Measurements from ENCODE around the gene ABCB1. TPM values are rescaled to one million over a fixed set of nuclear protein-coding genes. Genes with fewer than 3 reads are reported as not detected.

Gene ABCB1
- polyA plus RNA-seq, 6 donors from 2014 or later = 12.1 to 21.9 (median 14.9) TPM

DNA sequence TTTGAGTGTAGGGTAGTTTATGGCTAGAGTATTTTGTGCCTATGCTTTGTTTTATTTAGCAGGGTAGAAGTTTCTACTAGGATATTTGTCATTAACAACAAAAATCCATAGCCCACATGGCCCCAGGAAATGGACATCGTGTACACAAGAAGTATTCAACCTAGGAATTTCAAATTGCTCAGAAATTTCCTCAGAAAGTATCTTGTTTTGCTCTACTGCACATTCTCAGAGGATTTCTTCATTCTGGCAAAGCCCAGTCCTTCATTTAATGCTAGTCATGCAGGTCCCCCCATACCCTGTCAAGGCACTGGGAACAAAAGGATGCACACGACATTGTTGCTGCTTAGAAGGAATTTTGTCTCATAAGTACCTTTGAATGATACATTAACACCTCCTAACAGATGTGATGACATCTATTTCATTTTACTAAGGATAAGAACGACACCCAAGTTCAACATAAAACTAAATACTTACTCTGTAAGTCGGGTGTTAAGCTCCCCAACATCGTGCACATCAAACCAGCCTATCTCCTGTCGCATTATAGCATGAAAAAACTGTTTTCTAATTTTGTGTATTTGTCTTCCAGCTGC is 34.3 kb downstream of the ABCB1 start:
- Mint-ChIP-seq H3K4me3 (no peak overlapping the region), H3K36me3 (peaks cover 7 to 12% of the 10 kb centered on the region in 2 donors), H3K4me1 (peaks cover 5 to 11% (median 7%) of the 10 kb centered on the region in 3 donors), H3K27ac (no peak overlapping the region), H3K27me3 (no peaks in the 10 kb centered on the region), H3K9me3 (peaks cover 0 to 3% (median 0%) of the 10 kb centered on the region in 7 donors)
- no peak for DNase-seq
- ATAC-seq (ENCODE audit: low read depth in 2 of 2) = no peak

DNA sequence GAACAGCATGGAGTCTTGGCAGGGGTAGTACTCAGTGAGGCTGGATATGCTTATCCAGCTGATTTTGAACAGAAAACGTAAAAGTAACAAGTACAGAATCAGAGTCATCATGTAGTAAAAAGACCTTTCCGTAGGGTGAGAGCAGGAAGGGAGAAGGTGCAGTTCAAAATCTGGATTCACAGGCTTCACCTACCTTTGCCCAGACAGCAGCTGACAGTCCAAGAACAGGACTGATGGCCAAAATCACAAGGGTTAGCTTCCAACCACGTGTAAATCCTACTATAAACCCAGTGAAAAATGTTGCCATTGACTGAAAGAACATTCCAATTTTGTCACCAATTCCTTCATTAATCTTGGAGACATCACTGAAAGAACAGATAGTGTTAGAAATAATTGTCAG is 34.8 kb downstream of the ABCB1 start:
- peaks cover 3 to 11% (median 5%) of the 10 kb centered on the region in 3 donors for H3K4me1 Mint-ChIP-seq
- no peaks in the 10 kb centered on the region for H3K27me3 Mint-ChIP-seq
- no peak overlapping the region for H3K4me3 Mint-ChIP-seq
- ATAC-seq (ENCODE audit: low read depth in 2 of 2) (no peak), DNase-seq (no peak)
- H3K36me3 Mint-ChIP-seq = peaks cover 7 to 12% of the 10 kb centered on the region in 2 donors
- H3K9me3 Mint-ChIP-seq = peaks cover 0 to 3% (median 0%) of the 10 kb centered on the region in 7 donors
- H3K27ac Mint-ChIP-seq = no peak overlapping the region

DNA sequence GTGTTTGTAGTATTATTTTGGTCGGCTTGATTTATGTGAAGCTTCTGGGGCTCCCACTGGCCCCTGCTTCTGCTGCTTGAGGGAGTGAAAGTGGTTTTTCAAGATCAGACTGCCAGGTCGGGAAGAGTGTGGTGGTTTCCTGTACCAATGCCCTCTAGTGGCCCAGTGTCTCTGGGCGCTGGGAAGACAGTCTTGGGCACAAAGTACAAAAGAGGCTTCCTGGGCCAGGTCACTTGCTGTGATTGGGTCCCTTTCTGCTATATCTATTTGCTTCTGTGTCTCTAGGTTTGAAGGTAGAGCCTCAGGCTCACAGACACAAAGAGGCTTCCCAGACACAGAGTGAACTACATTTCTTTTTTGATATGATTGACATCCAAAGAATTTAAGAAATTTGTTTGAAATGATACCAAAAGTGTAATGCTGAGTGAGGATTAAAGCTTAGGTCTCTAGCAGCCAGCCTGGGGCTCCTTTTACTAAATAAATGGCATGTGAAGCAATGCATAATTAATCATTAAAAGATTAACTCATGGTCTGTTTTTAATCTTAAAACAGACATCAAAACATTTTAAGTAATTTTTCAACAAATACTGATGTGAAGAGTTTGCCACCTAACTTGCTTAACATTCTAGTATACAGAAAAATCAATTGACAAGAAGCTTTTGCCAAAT is 36.3 kb downstream of the ABCB1 start:
- DNase-seq (peak; percentile 8), ATAC-seq (ENCODE audit: low read depth in 2 of 2) (peak; percentile 64 to 76)
- H3K9me3 Mint-ChIP-seq = peaks cover 0 to 3% (median 0%) of the 10 kb centered on the region in 7 donors
- H3K27ac Mint-ChIP-seq = peak overlapping the region in 4 of 6 donors; percentile 24 to 88 (median 74)
- peaks cover 7 to 20% of the 10 kb centered on the region in 2 donors for H3K36me3 Mint-ChIP-seq
- H3K4me3 Mint-ChIP-seq = peak overlapping the region in 4 of 8 donors; percentile 16 to 63 (median 51)
- H3K27me3 Mint-ChIP-seq = no peaks in the 10 kb centered on the region
- H3K4me1 Mint-ChIP-seq = peaks cover 3 to 11% (median 5%) of the 10 kb centered on the region in 3 donors

DNA sequence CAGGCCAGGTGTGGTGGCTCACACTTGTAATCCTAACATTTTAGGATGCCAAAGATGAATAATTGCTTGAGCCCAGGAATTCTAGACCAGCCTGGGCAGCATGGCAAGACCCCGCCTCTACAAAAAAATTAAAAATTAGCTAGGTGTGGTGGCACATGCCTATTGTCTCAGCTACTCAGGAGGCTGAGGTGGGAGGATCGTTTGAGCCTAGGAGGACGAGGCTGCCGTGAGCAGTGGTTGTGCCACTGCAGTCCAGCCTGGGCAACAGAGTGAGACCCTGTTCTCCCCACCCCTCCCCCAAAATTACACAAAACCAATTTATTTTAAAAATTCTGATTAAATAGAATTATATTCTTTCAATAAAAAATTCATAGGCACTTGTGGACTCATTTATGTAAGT is 39.0 kb downstream of the ABCB1 start:
- ATAC-seq (ENCODE audit: low read depth in 2 of 2) (no peak), DNase-seq (no peak)
- Mint-ChIP-seq H3K4me3 (no peak overlapping the region), H3K36me3 (peaks cover 7 to 17% of the 10 kb centered on the region in 2 donors), H3K9me3 (peaks cover 0 to 3% (median 0%) of the 10 kb centered on the region in 7 donors), H3K27me3 (no peaks in the 10 kb centered on the region), H3K27ac (no peak overlapping the region), H3K4me1 (peaks cover 3 to 11% (median 5%) of the 10 kb centered on the region in 3 donors)

DNA sequence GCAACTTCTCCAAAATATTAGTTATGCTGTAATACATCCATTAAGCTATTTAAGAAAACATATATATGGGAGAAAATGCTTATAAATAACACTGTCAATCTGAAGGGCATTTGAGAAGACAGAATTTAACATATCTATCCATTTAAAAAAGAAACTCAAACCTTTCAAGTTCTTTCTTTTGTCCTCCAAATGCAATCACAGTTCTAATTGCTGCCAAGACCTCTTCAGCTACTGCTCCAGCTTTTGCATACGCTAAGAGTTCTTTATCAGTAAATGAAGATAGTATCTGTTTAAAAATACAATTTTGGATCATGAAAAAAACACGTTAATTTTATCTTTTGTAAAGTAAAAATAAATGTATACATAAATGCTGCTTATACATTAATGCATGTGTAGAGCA is 39.6 kb downstream of the ABCB1 start:
- Mint-ChIP-seq H3K4me1 (peaks cover 3 to 11% (median 5%) of the 10 kb centered on the region in 3 donors), H3K27ac (no peak overlapping the region), H3K9me3 (peaks cover 0 to 3% (median 0%) of the 10 kb centered on the region in 7 donors), H3K36me3 (peaks cover 8 to 17% of the 10 kb centered on the region in 2 donors), H3K4me3 (no peak overlapping the region), H3K27me3 (no peaks in the 10 kb centered on the region)
- DNase-seq (no peak), ATAC-seq (ENCODE audit: low read depth in 2 of 2) (no peak)

DNA sequence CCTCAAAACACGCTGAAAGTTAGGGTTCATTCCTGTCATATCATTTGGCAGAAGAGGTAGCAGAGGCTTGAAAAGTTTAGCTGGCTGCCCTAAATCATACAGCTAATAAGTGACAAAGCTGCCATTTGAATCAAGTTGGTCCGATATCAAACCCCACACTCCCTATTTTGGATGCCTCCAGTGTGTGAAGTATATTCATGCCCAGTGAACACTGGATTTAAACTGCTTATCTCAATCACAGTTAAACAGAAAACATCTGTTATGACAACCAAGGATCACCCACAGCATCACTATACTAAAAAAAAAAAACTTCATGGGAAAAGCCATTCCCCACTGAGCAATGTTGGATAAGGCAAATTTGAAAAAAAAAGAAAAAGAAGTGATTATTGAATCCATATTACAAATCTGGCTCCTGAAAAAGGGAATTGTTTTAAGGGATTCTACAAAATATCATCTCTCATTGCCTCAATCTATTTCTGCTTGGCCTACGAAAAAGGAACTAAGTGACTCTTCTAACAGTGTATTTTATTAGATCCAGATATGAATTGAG is 48.3 kb downstream of the ABCB1 start:
- no peak for DNase-seq
- Mint-ChIP-seq H3K27me3 (no peaks in the 10 kb centered on the region), H3K9me3 (no peaks in the 10 kb centered on the region), H3K4me1 (no peaks in the 10 kb centered on the region), H3K36me3 (peaks cover 25 to 32% of the 10 kb centered on the region in 2 donors), H3K4me3 (no peak overlapping the region), H3K27ac (no peak overlapping the region)
- no peak for ATAC-seq (ENCODE audit: low read depth in 2 of 2)

DNA sequence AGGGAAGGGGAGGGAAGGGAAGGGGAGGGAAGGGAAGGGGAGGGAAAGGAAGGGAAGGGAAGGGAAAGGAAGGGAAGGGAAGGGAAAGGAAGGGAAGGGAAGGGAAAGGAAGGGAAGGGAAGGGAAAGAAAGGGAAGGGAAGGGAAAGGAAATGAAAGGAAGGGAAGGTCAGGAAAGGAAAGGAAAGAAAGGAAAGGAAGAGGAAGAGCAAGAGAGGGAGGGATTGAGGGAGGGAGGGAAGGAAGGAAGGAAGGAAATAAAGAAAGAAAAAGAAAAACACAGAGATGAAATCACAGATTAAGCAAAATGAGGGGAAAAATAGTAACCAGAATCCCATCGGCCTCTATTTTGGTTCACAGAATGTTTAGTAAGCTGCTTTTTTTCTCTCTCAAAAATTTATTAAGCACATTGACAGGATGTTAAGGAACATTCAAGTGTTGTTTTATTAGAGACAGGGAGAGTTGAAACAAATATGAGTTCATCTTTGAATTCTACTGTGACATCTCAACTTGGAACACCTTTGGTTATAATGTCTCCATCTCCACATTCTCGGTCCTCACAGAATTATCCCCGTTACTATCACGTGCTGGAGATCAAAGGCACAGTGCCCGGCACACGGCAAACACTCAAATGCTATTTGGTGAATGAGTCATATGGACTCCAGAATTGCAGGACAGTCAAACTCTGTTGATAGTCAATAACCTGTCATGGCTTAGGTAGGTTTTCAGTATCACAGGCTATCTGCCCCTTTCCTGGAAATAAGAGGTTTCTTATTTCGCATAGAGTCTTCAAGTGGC is 52.4 kb downstream of the ABCB1 start:
- ATAC-seq (ENCODE audit: low read depth in 2 of 2) (no peak), DNase-seq (no peak)
- peaks cover 32 to 34% of the 10 kb centered on the region in 2 donors for H3K36me3 Mint-ChIP-seq
- H3K27me3 Mint-ChIP-seq = no peaks in the 10 kb centered on the region
- H3K4me1 Mint-ChIP-seq = no peaks in the 10 kb centered on the region
- H3K4me3 Mint-ChIP-seq = no peak overlapping the region
- peak overlapping the region in 2 of 6 donors; percentile 34 to 66 for H3K27ac Mint-ChIP-seq
- H3K9me3 Mint-ChIP-seq = no peaks in the 10 kb centered on the region

DNA sequence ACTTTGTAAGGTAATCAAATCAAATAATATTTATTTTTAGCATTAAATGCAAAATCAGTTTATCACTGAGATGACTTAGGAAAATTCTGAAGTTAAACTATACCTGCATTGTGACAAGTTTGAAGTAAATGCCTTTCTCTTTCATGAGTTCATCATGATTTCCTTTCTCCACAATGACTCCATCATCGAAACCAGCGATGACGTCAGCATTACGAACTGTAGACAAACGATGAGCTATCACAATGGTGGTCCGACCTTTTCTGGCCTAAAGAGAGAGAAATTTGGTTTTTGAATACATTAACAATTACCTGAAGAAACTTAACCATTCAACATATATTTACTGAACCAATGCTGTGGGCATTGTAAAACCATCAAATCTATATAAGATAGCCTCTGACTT is 54.9 kb downstream of the ABCB1 start:
- peaks cover 37 to 45% of the 10 kb centered on the region in 2 donors for H3K36me3 Mint-ChIP-seq
- DNase-seq (no peak), ATAC-seq (ENCODE audit: low read depth in 2 of 2) (no peak)
- H3K27ac Mint-ChIP-seq = no peak overlapping the region
- peaks cover 0 to 2% (median 0%) of the 10 kb centered on the region in 7 donors for H3K9me3 Mint-ChIP-seq
- no peaks in the 10 kb centered on the region for H3K27me3 Mint-ChIP-seq
- no peak overlapping the region for H3K4me3 Mint-ChIP-seq
- H3K4me1 Mint-ChIP-seq = no peaks in the 10 kb centered on the region

DNA sequence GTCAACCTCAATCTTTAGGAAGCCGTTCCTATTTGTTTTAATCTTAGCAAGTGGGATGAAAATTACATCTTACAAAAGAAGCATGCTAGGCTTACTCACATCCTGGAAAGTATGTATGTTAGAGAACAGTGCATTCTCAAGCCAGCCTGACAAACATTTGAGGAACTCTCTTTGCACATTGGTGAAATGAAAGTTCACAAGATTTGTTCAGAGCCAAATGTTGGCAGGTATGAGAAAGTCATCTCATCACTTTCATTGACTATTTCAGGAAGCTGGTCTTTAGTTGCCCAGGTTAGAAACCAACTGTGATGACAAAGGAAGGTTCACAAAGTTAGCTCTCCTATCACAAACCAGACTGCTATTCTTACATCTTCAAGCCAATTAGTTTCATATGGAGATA is 57.1 kb downstream of the ABCB1 start:
- ATAC-seq (ENCODE audit: low read depth in 2 of 2) = no peak
- H3K9me3 Mint-ChIP-seq = peaks cover 0 to 2% (median 0%) of the 10 kb centered on the region in 7 donors
- H3K4me3 Mint-ChIP-seq = no peak overlapping the region
- H3K36me3 Mint-ChIP-seq = peaks cover 31 to 36% of the 10 kb centered on the region in 2 donors
- no peak overlapping the region for H3K27ac Mint-ChIP-seq
- no peak for DNase-seq
- no peaks in the 10 kb centered on the region for H3K27me3 Mint-ChIP-seq
- no peaks in the 10 kb centered on the region for H3K4me1 Mint-ChIP-seq

DNA sequence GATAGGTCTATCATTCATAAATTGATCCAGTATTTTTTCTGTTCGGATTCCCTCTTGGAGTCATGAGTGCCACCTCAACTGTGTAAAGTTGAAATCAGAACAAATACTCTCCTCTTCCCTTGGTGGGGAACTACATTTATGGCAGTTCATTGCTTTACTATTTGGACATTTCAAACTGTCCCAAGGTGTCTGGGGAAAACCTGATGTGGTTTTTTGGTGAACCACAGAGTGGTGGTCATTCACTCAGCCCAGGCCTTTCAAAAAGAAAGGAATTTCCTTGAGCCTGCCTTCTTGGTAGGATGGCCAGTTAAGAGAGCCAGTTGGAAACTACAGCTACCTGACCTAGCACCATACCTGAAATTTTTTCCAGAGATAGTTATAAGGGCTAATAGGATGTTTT is 59.0 kb downstream of the ABCB1 start:
- DNase-seq (no peak), ATAC-seq (ENCODE audit: low read depth in 2 of 2) (no peak)
- Mint-ChIP-seq H3K4me3 (no peak overlapping the region), H3K4me1 (no peaks in the 10 kb centered on the region), H3K27me3 (no peaks in the 10 kb centered on the region), H3K36me3 (peaks cover 32 to 42% of the 10 kb centered on the region in 2 donors), H3K27ac (no peak overlapping the region), H3K9me3 (peaks cover 0 to 2% (median 0%) of the 10 kb centered on the region in 7 donors)

DNA sequence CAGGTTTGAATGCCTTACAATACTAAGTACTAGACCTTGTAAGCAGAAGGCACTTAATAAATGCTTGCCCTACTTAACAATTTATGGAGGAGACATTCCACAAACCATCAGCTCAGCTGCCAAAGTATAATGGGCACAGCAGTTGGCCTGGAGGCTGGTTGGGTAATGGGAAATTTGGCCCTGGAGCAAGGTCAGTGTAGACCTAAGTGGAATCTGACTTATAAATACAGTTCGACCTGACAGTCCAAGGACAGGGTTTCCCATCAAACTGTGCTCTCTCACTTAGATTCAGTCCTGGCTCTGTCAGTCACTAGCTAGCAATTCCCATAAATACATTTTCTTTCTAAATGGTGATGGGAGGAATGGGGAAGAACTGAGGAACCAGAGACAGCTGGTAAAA is 62.6 kb downstream of the ABCB1 start:
- Mint-ChIP-seq H3K4me3 (no peak overlapping the region), H3K9me3 (peaks cover 0 to 2% (median 0%) of the 10 kb centered on the region in 7 donors), H3K27me3 (no peaks in the 10 kb centered on the region), H3K36me3 (peaks cover 36 to 42% of the 10 kb centered on the region in 2 donors), H3K4me1 (no peaks in the 10 kb centered on the region), H3K27ac (no peak overlapping the region)
- DNase-seq = no peak
- no peak for ATAC-seq (ENCODE audit: low read depth in 2 of 2)

DNA sequence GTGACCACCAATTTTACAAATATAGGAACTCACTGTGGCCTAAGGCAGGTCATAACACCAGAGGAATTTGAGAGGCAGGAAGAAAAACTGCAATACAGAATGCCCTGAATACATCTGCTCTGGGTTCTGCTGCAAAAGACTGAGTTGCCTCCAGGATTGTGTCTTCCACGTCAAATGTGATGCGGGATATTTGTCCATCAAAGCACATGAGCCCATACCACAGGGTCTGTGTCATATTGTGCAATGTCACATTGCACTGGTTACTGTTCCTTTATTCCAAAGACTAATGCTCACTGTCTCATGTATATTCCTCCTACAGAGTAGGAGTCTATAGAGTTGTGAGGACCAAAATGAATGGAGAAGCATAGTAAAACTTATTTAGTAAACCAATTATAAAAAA is 66.6 kb downstream of the ABCB1 start:
- Mint-ChIP-seq H3K4me3 (no peak overlapping the region), H3K27ac (no peak overlapping the region), H3K36me3 (peaks cover 40% of the 10 kb centered on the region in 2 donors), H3K4me1 (peaks cover 0 to 5% (median 0%) of the 10 kb centered on the region in 3 donors), H3K9me3 (no peaks in the 10 kb centered on the region), H3K27me3 (no peaks in the 10 kb centered on the region)
- DNase-seq = no peak
- no peak for ATAC-seq (ENCODE audit: low read depth in 2 of 2)

DNA sequence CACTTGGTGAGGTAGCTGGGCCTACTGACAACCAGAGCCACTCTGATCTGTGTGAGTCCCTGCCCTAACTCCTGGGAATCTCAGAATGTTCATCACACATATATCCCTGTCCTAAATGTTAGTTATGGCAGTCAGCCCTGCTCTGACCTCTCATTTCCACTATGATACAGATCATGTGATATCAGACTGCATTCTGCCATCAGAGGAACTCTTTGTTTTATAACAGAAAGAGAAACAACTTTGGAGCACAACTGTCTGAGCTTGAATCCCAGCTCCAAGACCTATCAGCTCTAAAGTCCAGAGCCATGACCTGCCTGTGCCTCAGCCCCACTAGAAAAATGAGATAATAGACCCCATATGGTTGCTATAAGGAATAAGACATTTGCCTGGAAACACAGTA is 70.6 kb downstream of the ABCB1 start:
- ATAC-seq (ENCODE audit: low read depth in 2 of 2) (no peak), DNase-seq (no peak)
- no peak overlapping the region for H3K4me3 Mint-ChIP-seq
- H3K27me3 Mint-ChIP-seq = no peaks in the 10 kb centered on the region
- H3K9me3 Mint-ChIP-seq = peaks cover 0 to 6% (median 0%) of the 10 kb centered on the region in 7 donors
- peaks cover 38 to 44% of the 10 kb centered on the region in 2 donors for H3K36me3 Mint-ChIP-seq
- H3K27ac Mint-ChIP-seq = no peak overlapping the region
- H3K4me1 Mint-ChIP-seq = peaks cover 0 to 11% (median 4%) of the 10 kb centered on the region in 3 donors
